GM06990 (cell line): Measurements from ENCODE around the gene ZNF280D.

Experiments used
- DNase-seq: peaks from one replicate; pipeline ENCODE4 v3.0.0-alpha.2; 2011; ENCODE audit not compliant: insufficient read length; ENCODE audit errors: extremely low read depth
- H3K27me3 ChIP-seq: replicated peaks from 2 replicates; pipeline ENCODE4 v1.6.0; 2011; ENCODE audit warnings: low read length; ENCODE audit not compliant: control insufficient read depth, insufficient read depth
- H3K36me3 ChIP-seq: 2 replicates; pipeline ENCODE4 v1.5.1; 2011; ENCODE audit warnings: low read length; ENCODE audit not compliant: control insufficient read depth, insufficient read depth
- H3K4me3 ChIP-seq: replicated peaks from 2 replicates; pipeline ENCODE4 v1.5.1; 2011; ENCODE audit warnings: low read depth, mild to moderate bottlenecking, control low read depth, low read length
- CTCF ChIP-seq: IDR thresholded peaks from 2 replicates; pipeline ENCODE4 v1.5.1; 2011; ENCODE audit warnings: low read length, control low read depth, mild to moderate bottlenecking, inconsistent platforms; ENCODE audit not compliant: insufficient read depth, poor library complexity, severe bottlenecking

The ZNF280D gene

GRCh38 chr15:56758770-56759449, 25.6 kb upstream of the ZNF280D start:
- no peak for DNase-seq
- Histone ChIP-seq H3K36me3 (no peaks in the 10 kb centered on the region), H3K4me3 (no peak overlapping the region), H3K27me3 (no peaks in the 10 kb centered on the region)
- TF ChIP-seq CTCF = no peak

- no peak for DNase-seq
- H3K36me3 ChIP-seq = no peaks in the 10 kb centered on the region
- no peak for TF ChIP-seq CTCF
Observed at GRCh38 chr15:56757875-56758274, 24.6 kb upstream of the ZNF280D start.

GRCh38 chr15:56754772-56755370, 21.6 kb upstream of the ZNF280D start:
- Histone ChIP-seq H3K4me3 (no peak overlapping the region), H3K36me3 (no peaks in the 10 kb centered on the region), H3K27me3 (no peaks in the 10 kb centered on the region)
- TF ChIP-seq CTCF = no peak
- DNase-seq = no peak

More at GRCh38 chr15:56757875-56758274, 24.6 kb upstream of the ZNF280D start:
- Histone ChIP-seq H3K27me3 (no peaks in the 10 kb centered on the region), H3K4me3 (no peak overlapping the region)

GRCh38 chr15:56752986-56753385, 19.7 kb upstream of the ZNF280D start:
- DNase-seq = no peak
- H3K36me3 ChIP-seq = no peaks in the 10 kb centered on the region
- no peak for TF ChIP-seq CTCF

GRCh38 chr15:56749982-56750381, 16.7 kb upstream of the ZNF280D start:
- DNase-seq = no peak
- Histone ChIP-seq H3K36me3 (no peaks in the 10 kb centered on the region), H3K27me3 (no peaks in the 10 kb centered on the region), H3K4me3 (no peak overlapping the region)
- no peak for TF ChIP-seq CTCF

More at GRCh38 chr15:56752986-56753385, 19.7 kb upstream of the ZNF280D start:
- H3K27me3 ChIP-seq = no peaks in the 10 kb centered on the region
- H3K4me3 ChIP-seq = no peak overlapping the region
